ENCODE measurements around the gene SLC6A3. TPM values are rescaled to one million over a fixed set of nuclear protein-coding genes. Genes with fewer than 3 reads are reported as not detected.

Gene SLC6A3
- total RNA-seq, 2 experiments from 2014 or later: not detected

DNA sequence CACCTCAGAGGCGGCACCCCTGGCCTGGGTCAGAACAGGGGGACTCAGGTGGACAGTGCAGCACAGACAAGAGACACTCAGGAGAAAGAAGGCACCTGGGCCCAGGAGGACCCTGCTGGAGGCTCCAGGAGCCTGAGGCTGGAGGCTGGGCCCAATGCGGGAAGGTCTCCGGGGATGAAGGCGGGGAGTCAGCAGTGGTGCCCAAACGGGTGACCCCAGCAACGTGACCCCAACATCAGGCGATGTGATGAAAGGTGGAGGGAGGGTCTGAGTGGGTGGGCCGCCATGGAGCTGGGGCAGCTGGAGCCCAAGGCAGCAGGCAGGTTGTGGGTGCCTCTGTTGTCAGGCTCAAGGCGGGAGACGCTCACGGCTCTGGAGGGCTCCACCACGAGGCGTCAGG, 41.0 kb upstream of the SLC6A3 start:
- intact Hi-C loops (cut with micrococcal nuclease; ENCODE audit: unreplicated experiment): no loop called here

GRCh38 chr5:1485579-1486118, 40.4 kb upstream of the SLC6A3 start:
- Histone ChIP-seq H3K27ac (ENCODE audit: low read depth, low read length, poor library complexity, severe bottlenecking) (peak overlapping the region; percentile 39), H3K9me3 (ENCODE audit: low read length) (no peaks in the 10 kb centered on the region), H3K9me2 (ENCODE audit: insufficient read depth, low read length) (no peaks in the 10 kb centered on the region), H4K20me1 (ENCODE audit: insufficient read depth, low read length) (no peaks in the 10 kb centered on the region), H3K4me2 (ENCODE audit: low read length) (peak overlapping the region; percentile 51), H3K4me3 (ENCODE audit: low read depth, low read length, poor library complexity, severe bottlenecking) (no peak overlapping the region), H3K79me2 (ENCODE audit: insufficient read depth, low read depth, low read length) (no peaks in the 10 kb centered on the region), H2AFZ (ENCODE audit: low read length) (no peak overlapping the region), H3K4me1 (ENCODE audit: insufficient read depth, low read length, poor library complexity, severe bottlenecking) (peaks cover 60% of the 10 kb centered on the region), H3K36me3 (ENCODE audit: insufficient read depth, low read length) (peaks cover 64% of the 10 kb centered on the region)
- ChIA-PET CTCF (ENCODE audit: unreplicated experiment) (no interaction called here), POLR2A (interaction anchor here (1.5 kb wide), 1 partner anchor 32 kb away, joined by 3 read pairs; no protein-coding TSS in a partner anchor)
- TF ChIP-seq CTCF (conservative IDR thresholded peaks at IDR 0.05; ENCODE audit: low read length): no peak
- no peak for TF ChIP-seq EZH2phosphoT487 (IDR thresholded peaks at IDR 0.05; ENCODE audit: borderline replicate concordance, low read depth, low read length)
- intact Hi-C loops (cut with micrococcal nuclease; ENCODE audit: unreplicated experiment): no loop called here
- BruUV-seq (replicated peaks): no TSS peak
- no peak for DNase-seq (ENCODE audit: low spot score)

More for the DNA sequence above, 41.0 kb upstream of the SLC6A3 start:
- Histone ChIP-seq H3K4me1 (ENCODE audit: insufficient read depth, low read length, poor library complexity, severe bottlenecking) (peaks cover 54% of the 10 kb centered on the region), H3K27ac (ENCODE audit: low read depth, low read length, poor library complexity, severe bottlenecking) (no peak overlapping the region), H3K36me3 (ENCODE audit: insufficient read depth, low read length) (peaks cover 70% of the 10 kb centered on the region), H3K4me3 (ENCODE audit: low read depth, low read length, poor library complexity, severe bottlenecking) (no peak overlapping the region), H3K4me2 (ENCODE audit: low read length) (no peak overlapping the region), H4K20me1 (ENCODE audit: insufficient read depth, low read length) (no peaks in the 10 kb centered on the region), H2AFZ (ENCODE audit: low read length) (no peak overlapping the region), H3K9me3 (ENCODE audit: low read length) (no peaks in the 10 kb centered on the region), H3K79me2 (ENCODE audit: insufficient read depth, low read depth, low read length) (no peaks in the 10 kb centered on the region), H3K9me2 (ENCODE audit: insufficient read depth, low read length) (no peaks in the 10 kb centered on the region)
- no peak for TF ChIP-seq CTCF (conservative IDR thresholded peaks at IDR 0.05; ENCODE audit: low read length)
- no peak for TF ChIP-seq EZH2phosphoT487 (IDR thresholded peaks at IDR 0.05; ENCODE audit: borderline replicate concordance, low read depth, low read length)
- ChIA-PET POLR2A (interaction anchor here (1.2 kb wide), 1 partner anchor 26 kb away, joined by 4 read pairs; no protein-coding TSS in a partner anchor), CTCF (ENCODE audit: unreplicated experiment) (no interaction called here)
- no peak for DNase-seq (ENCODE audit: low spot score)
- no TSS peak for BruUV-seq (replicated peaks)

Measured in OCI-LY7 (cell line).